Keratinocyte (primary cell): ENCODE data around the gene CNGA3. TPM values are rescaled to one million over a fixed set of nuclear protein-coding genes. Genes with fewer than 3 reads are reported as not detected.

Experiments
- DNase-seq: peaks from one replicate; pipeline ENCODE4 v3.0.0-alpha.2; 2011; ENCODE audit warnings: low read depth, missing footprints, low spot score
- FAIRE-seq: peaks from 2 replicates; lab custom pipeline; 2011; peaks lifted over from hg19 to GRCh38; lab: Jason Lieb, UNC
- H2AFZ ChIP-seq: 2 replicates; pipeline ENCODE4 v1.6.0; 2012; ENCODE audit warnings: low read length, control low read depth, inconsistent platforms; ENCODE audit not compliant: control insufficient read depth
- H3K27ac ChIP-seq: 2 replicates; pipeline ENCODE4 v1.5.1; 2011; ENCODE audit warnings: low read length; ENCODE audit not compliant: control insufficient read depth, insufficient read depth
- H3K27me3 ChIP-seq: 3 replicates; pipeline ENCODE4 v1.6.0; 2011; ENCODE audit warnings: low read length; ENCODE audit not compliant: control insufficient read depth, insufficient read depth; ENCODE audit errors: extremely low read depth
- H3K36me3 ChIP-seq, 2 experiments: 2 replicates in 1 of 2; 3 replicates in 1 of 2; pipeline ENCODE4 v1.5.1; 2011; ENCODE audit warnings: low read length in 2 of 2, mild to moderate bottlenecking in 1 of 2; ENCODE audit not compliant: control insufficient read depth in 2 of 2, insufficient read depth in 2 of 2; ENCODE audit errors: extremely low read depth in 1 of 2
- H3K4me1 ChIP-seq: 3 replicates; pipeline ENCODE4 v1.5.1; 2011; ENCODE audit warnings: low read length; ENCODE audit not compliant: control insufficient read depth, insufficient read depth; ENCODE audit errors: extremely low read depth
- H3K4me2 ChIP-seq: 3 replicates; pipeline ENCODE4 v1.6.0; 2011; ENCODE audit warnings: low read depth, low read length; ENCODE audit not compliant: control insufficient read depth, insufficient read depth; ENCODE audit errors: extremely low read depth
- H3K4me3 ChIP-seq, 3 experiments: fragments of 200-600 bp in 1 of 3; sonication (generic) in 1 of 3; 2 replicates in 2 of 3; 3 replicates in 1 of 3; pipeline ENCODE4 v1.5.1; 2011 to 2016; ENCODE audit warnings: low read length in 3 of 3, mild to moderate bottlenecking in 3 of 3, control low read depth in 2 of 3, inconsistent platforms in 1 of 3, low read depth in 1 of 3, mixed read lengths in 1 of 3, mixed run types in 1 of 3, moderate library complexity in 1 of 3; ENCODE audit not compliant: control insufficient read depth in 2 of 3, insufficient read depth in 2 of 3; ENCODE audit errors: extremely low read depth in 1 of 3
- H3K79me2 ChIP-seq: 2 replicates; pipeline ENCODE4 v1.6.0; 2012; ENCODE audit warnings: low read length; ENCODE audit not compliant: control insufficient read depth, insufficient read depth
- H3K9ac ChIP-seq: 3 replicates; pipeline ENCODE4 v1.6.0; 2011; ENCODE audit warnings: low read length; ENCODE audit not compliant: control insufficient read depth, insufficient read depth; ENCODE audit errors: extremely low read depth
- H3K9me1 ChIP-seq: 3 replicates; pipeline ENCODE4 v1.6.0; 2011; ENCODE audit warnings: low read length; ENCODE audit not compliant: control insufficient read depth, insufficient read depth; ENCODE audit errors: extremely low read depth
- H3K9me3 ChIP-seq: 2 replicates; pipeline ENCODE4 v1.5.1; 2012; ENCODE audit warnings: low read depth, low read length; ENCODE audit not compliant: control insufficient read depth
- H4K20me1 ChIP-seq: 3 replicates; pipeline ENCODE4 v1.6.0; 2011; ENCODE audit warnings: low read length; ENCODE audit not compliant: control insufficient read depth, insufficient read depth; ENCODE audit errors: extremely low read depth
- EZH2 ChIP-seq: IDR thresholded peaks from one replicate; pipeline ENCODE4 v1.6.1; 2012; ENCODE audit warnings: inconsistent platforms, mild to moderate bottlenecking, low read length, moderate library complexity
- dilution Hi-C: fragments of 300-500 bp; cut with MboI; formaldehyde crosslinking; loops from one replicate; pipeline ENCODE4 v1.7.0; 2020; ENCODE audit warnings: low sequenced_read_pairs; ENCODE audit not compliant: extremely low pct_ligation_motif_present
- polyA plus RNA-seq, 5 experiments: library from polyadenylated mRNA; depleted of rRNA in 3 of 5; stranded (reverse) in 3 of 5; stranded (forward) in 1 of 5; unstranded in 1 of 5; fragments of >200 nt; gene quantifications; 1 replicate in 1 of 5; 2 replicates in 3 of 5; 3 replicates in 1 of 5; pipeline versions ENCODE4 v1.2.1 to v1.2.3, GENCODE V29; 2011 to 2012; ENCODE audit warnings: missing spikeins in 2 of 5, low read depth in 1 of 5, low replicate concordance in 1 of 5
- TF ChIP-seq, protein P1 (sequence below), 3 experiments: IDR thresholded peaks in 1 of 3; conservative IDR thresholded peaks in 1 of 3; optimal IDR thresholded peaks in 1 of 3; 2 replicates in 2 of 3; 3 replicates in 1 of 3; pipeline versions ENCODE3 to v1.5.1; 2011; ENCODE audit warnings: low read length in 3 of 3, mild to moderate bottlenecking in 3 of 3, moderate library complexity in 2 of 3, control low read depth in 1 of 3, inconsistent platforms in 1 of 3; ENCODE audit not compliant: insufficient read depth in 2 of 3; ENCODE audit errors: extremely low read depth in 1 of 3

CNGA3 gene
- polyA plus RNA-seq, 1 donor (not counting 4 experiments of a cell fraction or from before 2014, with no cell fraction given): 0.01 TPM

DNA sequence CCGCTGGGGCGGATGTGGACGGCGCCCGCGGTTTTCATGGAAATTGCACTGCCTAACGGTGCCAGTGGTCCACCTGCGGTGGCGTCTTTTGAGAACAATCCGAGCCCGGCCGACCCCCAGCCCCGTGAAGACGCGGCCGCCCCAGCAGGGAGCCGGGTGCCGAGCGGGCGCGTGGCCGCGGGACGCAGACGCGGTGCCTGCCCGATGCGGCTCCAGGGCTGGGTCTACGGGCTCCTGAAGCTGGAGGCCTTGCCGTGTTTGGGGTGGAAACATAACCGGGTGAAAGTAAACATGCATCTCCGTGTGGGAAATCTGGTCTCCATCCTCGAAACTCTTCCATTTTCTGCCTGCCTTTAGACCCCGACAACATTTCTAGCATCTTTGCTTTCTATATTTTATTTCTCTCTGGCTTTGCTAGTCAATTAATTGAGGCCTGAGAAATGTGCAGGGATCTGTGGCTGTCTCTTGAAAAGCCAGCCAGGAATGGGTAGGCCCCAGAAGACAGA lies 99.0 kb downstream of the CNGA3 start:
- Histone ChIP-seq H3K27ac (no peak overlapping the region), H2AFZ (peak overlapping the region; percentile 82)

DNA sequence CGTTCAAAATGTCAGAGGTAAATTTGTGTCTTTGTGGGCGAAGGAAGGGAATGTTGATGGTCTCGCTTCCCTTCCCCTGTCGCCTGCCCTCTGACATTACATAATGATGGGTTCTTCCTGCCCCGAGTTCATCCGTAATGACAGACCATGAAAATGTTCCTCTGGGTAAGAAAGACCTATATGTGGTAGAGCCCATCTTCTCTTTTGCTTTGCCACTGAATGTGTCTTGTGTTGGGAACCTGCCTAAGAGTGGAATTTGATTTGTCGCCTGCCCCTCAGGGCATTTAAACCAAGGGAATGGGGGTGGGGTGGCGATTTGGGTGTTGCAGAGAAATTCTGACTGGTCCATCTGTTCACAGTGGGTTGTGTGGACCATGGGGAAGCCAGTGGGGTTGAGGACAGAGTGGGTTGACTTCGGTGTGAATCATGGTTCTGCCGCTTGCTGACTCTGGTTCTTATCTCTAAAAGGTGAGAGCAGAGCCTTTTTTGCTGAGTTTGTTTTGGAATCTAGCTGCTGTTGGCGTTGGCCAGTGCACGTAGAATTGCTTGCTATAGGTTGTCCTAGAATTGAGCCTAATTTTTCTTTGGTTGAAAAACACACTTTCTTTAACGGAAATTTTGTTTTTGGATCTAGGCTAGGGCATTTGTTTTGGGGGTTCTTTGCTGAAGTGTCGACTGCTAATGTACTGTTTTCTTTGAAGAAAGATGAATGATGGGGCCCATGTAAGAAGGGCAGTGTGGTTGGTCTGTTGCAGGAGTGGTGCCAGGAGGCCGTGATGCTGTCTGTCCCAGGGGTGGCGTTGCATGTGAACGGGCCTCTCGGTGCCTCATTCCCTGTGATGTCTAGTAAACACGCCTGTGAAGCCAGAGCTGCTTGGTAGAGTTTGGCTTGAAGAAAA lies 99.7 kb downstream of the CNGA3 start:
- dilution Hi-C loops: no loop called here
- peak overlapping the region; percentile 95 for H3K4me2 ChIP-seq
- H3K79me2 ChIP-seq: peaks cover 32% of the 10 kb centered on the region
- H2AFZ ChIP-seq: peak overlapping the region; percentile 59
- H3K4me1 ChIP-seq: peaks cover 19% of the 10 kb centered on the region
- no peaks in the 10 kb centered on the region for H3K9me3 ChIP-seq
- no peaks in the 10 kb centered on the region for H3K27me3 ChIP-seq
- peak overlapping the region; percentile 56 to 88 (median 68) for H3K4me3 ChIP-seq
- TF ChIP-seq EZH2: no peak
- TF ChIP-seq, protein P1, sequence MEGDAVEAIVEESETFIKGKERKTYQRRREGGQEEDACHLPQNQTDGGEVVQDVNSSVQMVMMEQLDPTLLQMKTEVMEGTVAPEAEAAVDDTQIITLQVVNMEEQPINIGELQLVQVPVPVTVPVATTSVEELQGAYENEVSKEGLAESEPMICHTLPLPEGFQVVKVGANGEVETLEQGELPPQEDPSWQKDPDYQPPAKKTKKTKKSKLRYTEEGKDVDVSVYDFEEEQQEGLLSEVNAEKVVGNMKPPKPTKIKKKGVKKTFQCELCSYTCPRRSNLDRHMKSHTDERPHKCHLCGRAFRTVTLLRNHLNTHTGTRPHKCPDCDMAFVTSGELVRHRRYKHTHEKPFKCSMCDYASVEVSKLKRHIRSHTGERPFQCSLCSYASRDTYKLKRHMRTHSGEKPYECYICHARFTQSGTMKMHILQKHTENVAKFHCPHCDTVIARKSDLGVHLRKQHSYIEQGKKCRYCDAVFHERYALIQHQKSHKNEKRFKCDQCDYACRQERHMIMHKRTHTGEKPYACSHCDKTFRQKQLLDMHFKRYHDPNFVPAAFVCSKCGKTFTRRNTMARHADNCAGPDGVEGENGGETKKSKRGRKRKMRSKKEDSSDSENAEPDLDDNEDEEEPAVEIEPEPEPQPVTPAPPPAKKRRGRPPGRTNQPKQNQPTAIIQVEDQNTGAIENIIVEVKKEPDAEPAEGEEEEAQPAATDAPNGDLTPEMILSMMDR (optimal IDR thresholded peaks at IDR 0.05 in 1 of 3, IDR thresholded peaks at IDR 0.05 in 1 of 3, conservative IDR thresholded peaks at IDR 0.05 in 1 of 3; ENCODE audit: extremely low read depth in 1 of 3, insufficient read depth in 2 of 3, low read length in 3 of 3): no peak
- no peaks in the 10 kb centered on the region for H3K9me1 ChIP-seq
- no peaks in the 10 kb centered on the region for H3K36me3 ChIP-seq
- DNase-seq (no peak), FAIRE-seq (no peak)
- peak overlapping the region; percentile 79 for H3K9ac ChIP-seq
- H3K27ac ChIP-seq: no peak overlapping the region
- no peaks in the 10 kb centered on the region for H4K20me1 ChIP-seq

More for the DNA sequence above, 99.0 kb downstream of the CNGA3 start:
- FAIRE-seq (no peak), DNase-seq (no peak)
- Histone ChIP-seq H4K20me1 (no peaks in the 10 kb centered on the region), H3K4me1 (peaks cover 13% of the 10 kb centered on the region), H3K79me2 (peaks cover 31% of the 10 kb centered on the region), H3K4me2 (peak overlapping the region; percentile 95), H3K9me3 (no peaks in the 10 kb centered on the region), H3K4me3 (peak overlapping the region; percentile 56 to 88 (median 68)), H3K36me3 (no peaks in the 10 kb centered on the region), H3K9ac (peak overlapping the region; percentile 79), H3K9me1 (no peaks in the 10 kb centered on the region), H3K27me3 (no peaks in the 10 kb centered on the region)
- dilution Hi-C loops: no loop called here
- TF ChIP-seq, protein P1 (optimal IDR thresholded peaks at IDR 0.05 in 1 of 3, IDR thresholded peaks at IDR 0.05 in 1 of 3, conservative IDR thresholded peaks at IDR 0.05 in 1 of 3; ENCODE audit: extremely low read depth in 1 of 3, insufficient read depth in 2 of 3, low read length in 3 of 3): no peak
